Lung (tissue), 12 donors: ENCODE measurements around the gene ECT2. TPM values are rescaled to one million over a fixed set of nuclear protein-coding genes. Genes with fewer than 3 reads are reported as not detected.

Experiments
- ATAC-seq: fragments of 200-7000 bp; cut with Tn5 transposase; one replicate; pipeline ENCODE4 v1.9.1; 2020; ENCODE audit warnings: moderate number of reproducible peaks; ENCODE audit not compliant: insufficient read depth, low FRiP score
- DNase-seq, 3 donors: peaks; one replicate each; pipeline ENCODE4 v3.0.0-alpha.2; 2013 to 2017
- H3K27ac ChIP-seq, 2 donors: one replicate each; pipeline ENCODE4 v1.5.1; 2013; ENCODE audit warnings: mild to moderate bottlenecking in 2 of 2, moderate library complexity in 2 of 2, control low read depth in 1 of 2, inconsistent platforms in 1 of 2, low read depth in 1 of 2, low read length in 1 of 2
- H3K27me3 ChIP-seq, 3 donors: one replicate each; pipeline ENCODE4 v1.5.1; 2013; ENCODE audit warnings: low read length in 2 of 3; ENCODE audit not compliant: control insufficient read depth in 3 of 3, insufficient read depth in 3 of 3
- H3K36me3 ChIP-seq, 4 donors: one replicate each; pipeline ENCODE4 v1.5.1; 2013; ENCODE audit warnings: low read length in 4 of 4, mild to moderate bottlenecking in 1 of 4, moderate library complexity in 1 of 4; ENCODE audit not compliant: control insufficient read depth in 4 of 4, insufficient read depth in 4 of 4
- H3K4me1 ChIP-seq, 5 donors: one replicate each; pipeline ENCODE4 v1.5.1; 2013; ENCODE audit warnings: low read length in 5 of 5, mild to moderate bottlenecking in 2 of 5, moderate library complexity in 1 of 5; ENCODE audit not compliant: control insufficient read depth in 5 of 5, insufficient read depth in 5 of 5
- H3K4me3 ChIP-seq: one replicate; pipeline ENCODE4 v1.5.1; 2013; ENCODE audit warnings: mild to moderate bottlenecking, control low read depth, moderate library complexity
- H3K9ac ChIP-seq, 2 donors: one replicate each; pipeline ENCODE4 v1.5.1; 2013; ENCODE audit warnings: low read length in 2 of 2, control low read depth in 1 of 2; ENCODE audit not compliant: insufficient read depth in 1 of 2
- H3K9me3 ChIP-seq, 4 donors: one replicate each; pipeline ENCODE4 v1.5.1; 2013; ENCODE audit warnings: low read length in 3 of 4, mild to moderate bottlenecking in 1 of 4, moderate library complexity in 1 of 4; ENCODE audit not compliant: control insufficient read depth in 4 of 4, insufficient read depth in 3 of 4
- CTCF ChIP-seq: IDR thresholded peaks from 2 replicates; pipeline ENCODE4 v1.5.1; 2012; ENCODE audit warnings: mild to moderate bottlenecking; ENCODE audit errors: control extremely low read depth, extremely low read depth
- WGBS, 2 donors: extraction: QIAGEN DNeasy Blood & Tissue Kit; methylation state at CpG; one replicate each; pipeline ENCODE4 v1.1.7; 2013; 5-methylcytosine and 5-hydroxymethylcytosine counted together
- polyA plus RNA-seq, 2 donors: library from polyadenylated mRNA; stranded (reverse); fragments of 200-250 nt; gene quantifications; one replicate each; pipeline ENCODE4 v1.2.1, GENCODE V29; 2013
- total RNA-seq, 2 donors: library from RNA; depleted of rRNA in 1 of 2; stranded (reverse); fragments of >200 nt in 1 of 2; gene quantifications; one replicate each; pipeline ENCODE4 v1.2.1, GENCODE V29; 2014 to 2021
- donor health status: control.
- donor health status: control.
- donor health status: Bipolar disorder and iron deficiency.
- donor health status: healthy.
- donor health status: DM: yes; HTN: yes; CAD: no.

Gene ECT2
- total and polyA plus RNA-seq, 4 donors: 4.2 to 19.5 (median 8.5) TPM

GRCh38 chr3:172726380-172726779, 24.1 kb upstream of the ECT2 start:
- H3K27ac ChIP-seq: no peak overlapping the region
- H3K9ac ChIP-seq: no peak overlapping the region
- no peaks in the 10 kb centered on the region for H3K36me3 ChIP-seq
- DNase-seq (no peak), ATAC-seq (no peak)
- no peaks in the 10 kb centered on the region for H3K4me1 ChIP-seq
- H3K4me3 ChIP-seq: no peak overlapping the region
- no peaks in the 10 kb centered on the region for H3K27me3 ChIP-seq
- no peak for TF ChIP-seq CTCF
- 34 to 56% methylated on average over 1 of the region's 1 CpG for WGBS, 2 donors
- H3K9me3 ChIP-seq: no peaks in the 10 kb centered on the region

DNA sequence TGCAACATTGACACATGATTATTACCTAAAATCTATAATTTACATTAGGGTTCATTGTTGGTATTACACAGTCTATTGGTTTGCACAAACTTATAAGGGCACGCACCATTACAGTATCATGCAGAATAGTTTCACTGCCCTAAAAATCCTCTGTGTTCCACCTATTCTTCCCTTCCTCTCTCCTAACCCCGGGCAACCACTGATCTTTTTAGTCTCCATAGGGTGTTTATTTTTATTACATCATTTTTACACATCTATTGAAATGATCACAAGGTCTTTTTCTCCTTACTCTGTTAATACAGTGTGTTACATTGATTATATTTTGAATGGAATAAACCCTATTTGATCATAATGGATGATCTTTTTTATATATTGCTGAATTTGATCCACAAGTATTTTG, 15.5 kb upstream of the ECT2 start:
- no peak overlapping the region for H3K9ac ChIP-seq
- no peak overlapping the region for H3K27ac ChIP-seq
- DNase-seq: no peak
- no peaks in the 10 kb centered on the region for H3K36me3 ChIP-seq
- TF ChIP-seq CTCF: no peak
- no peaks in the 10 kb centered on the region for H3K9me3 ChIP-seq
- WGBS, 2 donors: 92 to 94% methylated on average over 2 of the region's 2 CpGs
- peaks cover 0 to 3% (median 0%) of the 10 kb centered on the region in 3 donors for H3K27me3 ChIP-seq
- no peak for ATAC-seq
- H3K4me1 ChIP-seq: no peaks in the 10 kb centered on the region
- no peak overlapping the region for H3K4me3 ChIP-seq

- H3K9ac ChIP-seq: no peak overlapping the region
- ATAC-seq (no peak), DNase-seq (no peak)
- H3K27me3 ChIP-seq: peaks cover 0 to 3% (median 0%) of the 10 kb centered on the region in 3 donors
- TF ChIP-seq CTCF: no peak
- H3K4me1 ChIP-seq: no peaks in the 10 kb centered on the region
- no peak overlapping the region for H3K27ac ChIP-seq
- H3K9me3 ChIP-seq: no peaks in the 10 kb centered on the region
- no peak overlapping the region for H3K4me3 ChIP-seq
- H3K36me3 ChIP-seq: no peaks in the 10 kb centered on the region
- 25 to 28% methylated on average over 1 of the region's 1 CpG for WGBS, 2 donors
Observed at GRCh38 chr3:172739462-172739861, 11.1 kb upstream of the ECT2 start.

GRCh38 chr3:172746475-172746874, 4.1 kb upstream of the ECT2 start:
- no peak for TF ChIP-seq CTCF
- Histone ChIP-seq H3K4me3 (no peak overlapping the region), H3K27ac (no peak overlapping the region), H3K36me3 (no peaks in the 10 kb centered on the region), H3K9ac (no peak overlapping the region), H3K9me3 (no peaks in the 10 kb centered on the region), H3K27me3 (no peaks in the 10 kb centered on the region), H3K4me1 (peaks cover 0 to 9% (median 1%) of the 10 kb centered on the region in 5 donors)
- WGBS, 2 donors: 54 to 74% methylated on average over 2 of the region's 2 CpGs
- ATAC-seq (no peak), DNase-seq (no peak)
